GM12875 (cell line): ENCODE results near the gene CCNDBP1.
"Not testable (repeated sequence)": the region's sequence is repeated elsewhere in the genome, so short reads cannot be mapped to it uniquely, and the experiment has no call there.

Experiments used
- H3K4me3 ChIP-seq: one replicate; pipeline ENCODE4 v1.5.1; 2011; ENCODE audit warnings: low read depth, low read length, control low read depth
- CTCF ChIP-seq: IDR thresholded peaks from 2 replicates; pipeline ENCODE4 v1.5.1; 2011; ENCODE audit warnings: low read depth, mild to moderate bottlenecking, control low read depth, inconsistent platforms, low read length, moderate library complexity, borderline replicate concordance; ENCODE audit not compliant: insufficient read depth

The CCNDBP1 gene

GRCh38 chr15:43153269-43153668 is 31.9 kb upstream of the CCNDBP1 start:
- no peak for TF ChIP-seq CTCF
- H3K4me3 ChIP-seq: no peak overlapping the region

- no peak overlapping the region for H3K4me3 ChIP-seq
- TF ChIP-seq CTCF: no peak
Measured at GRCh38 chr15:43165801-43166325, 19.3 kb upstream of the CCNDBP1 start.

GRCh38 chr15:43167261-43167660 is 17.9 kb upstream of the CCNDBP1 start:
- not testable (repeated sequence) for H3K4me3 ChIP-seq

- TF ChIP-seq CTCF: no peak
- no peak overlapping the region for H3K4me3 ChIP-seq
Measured at GRCh38 chr15:43168192-43169107, 16.8 kb upstream of the CCNDBP1 start.

- no peak overlapping the region for H3K4me3 ChIP-seq
- no peak for TF ChIP-seq CTCF
Measured at GRCh38 chr15:43169888-43170287, 15.3 kb upstream of the CCNDBP1 start.

GRCh38 chr15:43175656-43176309 is 9.4 kb upstream of the CCNDBP1 start:
- not testable (repeated sequence) for H3K4me3 ChIP-seq

GRCh38 chr15:43177147-43177546 is 8.1 kb upstream of the CCNDBP1 start:
- H3K4me3 ChIP-seq: not testable (repeated sequence)

- H3K4me3 ChIP-seq: no peak overlapping the region
- TF ChIP-seq CTCF: no peak
Measured at GRCh38 chr15:43183270-43183669, 1.9 kb upstream of the CCNDBP1 start.
